H1 (cell line): ENCODE results near the gene MOV10L1. TPM values are rescaled to one million over a fixed set of nuclear protein-coding genes. Genes with fewer than 3 reads are reported as not detected.

Experiments used
- CTCF ChIA-PET: fragments of 300-600 bp; sonication (Branson Sonifier 250); formaldehyde crosslinking; loops from one replicate; lab custom pipeline; 2021; ENCODE audit not compliant: partially characterized antibody; lab: Charles Lee
- POLR2A ChIA-PET: fragments of 300-600 bp; sonication (Branson Sonifier 250); formaldehyde crosslinking; loops from one replicate; lab custom pipeline; 2021; ENCODE audit warnings: inconsistent platforms; ENCODE audit not compliant: partially characterized antibody; lab: Charles Lee
- DNase-seq, 2 experiments: peaks; one replicate each; pipeline versions ENCODE4 v3.0.0 to v3.0.0-alpha.2; 2010 to 2022; ENCODE audit warnings: low spot score in 2 of 2, low read depth in 1 of 2, mixed read lengths in 1 of 2
- FAIRE-seq: peaks from 2 replicates; lab custom pipeline; 2011; peaks lifted over from hg19 to GRCh38; lab: Jason Lieb, UNC
- H2AFZ ChIP-seq: 2 replicates; pipeline ENCODE4 v1.8.1; 2012; ENCODE audit warnings: low read length, inconsistent platforms
- H2AK5ac ChIP-seq: 2 replicates; pipeline ENCODE4 v1.6.1; 2013; ENCODE audit warnings: low read depth, low read length
- H2BK120ac ChIP-seq: replicated peaks from 2 replicates; pipeline ENCODE3; 2013; ENCODE audit warnings: low read depth, low read length, inconsistent platforms
- H2BK12ac ChIP-seq: 2 replicates; pipeline ENCODE4 v1.6.1; 2013; ENCODE audit warnings: low read depth, low read length
- H2BK15ac ChIP-seq: 2 replicates; pipeline ENCODE4 v1.6.1; 2013; ENCODE audit warnings: low read length
- H2BK20ac ChIP-seq: 2 replicates; pipeline ENCODE4 v1.6.1; 2013; ENCODE audit warnings: low read length
- H2BK5ac ChIP-seq: 2 replicates; pipeline ENCODE4 v1.6.1; 2013; ENCODE audit warnings: low read depth, low read length
- H3K14ac ChIP-seq: 2 replicates; pipeline ENCODE4 v1.6.1; 2013; ENCODE audit warnings: inconsistent platforms; ENCODE audit not compliant: insufficient read length
- H3K18ac ChIP-seq: 2 replicates; pipeline ENCODE4 v1.6.1; 2013; ENCODE audit warnings: low read length; ENCODE audit errors: extremely low read depth
- H3K23ac ChIP-seq: 2 replicates; pipeline ENCODE4 v1.6.1; 2013; ENCODE audit warnings: inconsistent platforms; ENCODE audit not compliant: insufficient read length
- H3K23me2 ChIP-seq: 2 replicates; pipeline ENCODE4 v1.6.1; 2013; ENCODE audit warnings: low read depth, low read length
- H3K27ac ChIP-seq: 2 replicates; pipeline ENCODE4 v1.6.1; 2011; ENCODE audit warnings: low read depth, low read length, inconsistent platforms
- H3K27me3 ChIP-seq, 4 experiments: replicated peaks in 1 of 4; 1 replicate in 1 of 4; 2 replicates in 3 of 4; pipeline versions ENCODE4 v1.6.1 to v1.8.1; 2011 to 2013; ENCODE audit warnings: low read length in 3 of 4, mild to moderate bottlenecking in 3 of 4, inconsistent platforms in 2 of 4, mixed read lengths in 2 of 4, moderate library complexity in 1 of 4; ENCODE audit not compliant: control insufficient read depth in 3 of 4, insufficient read depth in 3 of 4; ENCODE audit errors: extremely low read depth in 1 of 4
- H3K36me3 ChIP-seq, 4 experiments: 2 replicates each; pipeline versions ENCODE4 v1.6.1 to v1.8.1; 2011 to 2013; ENCODE audit warnings: mild to moderate bottlenecking in 4 of 4, low read length in 3 of 4, moderate library complexity in 2 of 4, control low read depth in 1 of 4, inconsistent platforms in 1 of 4; ENCODE audit not compliant: insufficient read depth in 4 of 4, control insufficient read depth in 2 of 4
- H3K4ac ChIP-seq: replicated peaks from 2 replicates; pipeline ENCODE3; 2013; ENCODE audit warnings: low read length, low read depth, mixed read lengths, inconsistent platforms; ENCODE audit not compliant: insufficient read length
- H3K4me1 ChIP-seq, 4 experiments: replicated peaks in 1 of 4; 1 replicate in 1 of 4; 2 replicates in 3 of 4; pipeline versions ENCODE4 v1.6.1 to v1.8.1; 2011 to 2013; ENCODE audit warnings: low read length in 3 of 4, inconsistent platforms in 2 of 4, mixed read lengths in 1 of 4; ENCODE audit not compliant: insufficient read depth in 4 of 4, control insufficient read depth in 3 of 4
- H3K4me2 ChIP-seq, 2 experiments: 2 replicates each; pipeline versions ENCODE4 v1.6.1 to v1.8.1; 2011 to 2013; ENCODE audit warnings: low read depth in 2 of 2, low read length in 2 of 2, control low read depth in 1 of 2, inconsistent platforms in 1 of 2, mild to moderate bottlenecking in 1 of 2; ENCODE audit not compliant: insufficient read depth in 1 of 2
- H3K4me3 ChIP-seq, 4 experiments: fragments of 200-600, 300-600 bp in 1 of 4; sonication (generic), shearing (Covaris generic), sonication (Bioruptor Twin) in 1 of 4; 2 replicates each; pipeline versions ENCODE4 v1.5.1 to v1.8.1; 2011 to 2016; ENCODE audit warnings: low read length in 4 of 4, low read depth in 3 of 4, control low read depth in 2 of 4, inconsistent platforms in 2 of 4, mild to moderate bottlenecking in 2 of 4, mixed read lengths in 1 of 4, moderate library complexity in 1 of 4; ENCODE audit not compliant: insufficient read depth in 2 of 4; ENCODE audit errors: extremely low read depth in 1 of 4
- H3K56ac ChIP-seq: replicated peaks from 2 replicates; pipeline ENCODE3; 2013; ENCODE audit warnings: low read depth, mild to moderate bottlenecking, mixed read lengths, low read length, inconsistent platforms; ENCODE audit not compliant: insufficient read length
- H3K79me1 ChIP-seq: 2 replicates; pipeline ENCODE4 v1.6.1; 2013; ENCODE audit warnings: low read depth, low read length, control low read depth
- H3K79me2 ChIP-seq, 2 experiments: 2 replicates each; pipeline versions ENCODE4 v1.6.1 to v1.8.1; 2012 to 2013; ENCODE audit warnings: low read length in 2 of 2, mild to moderate bottlenecking in 2 of 2, inconsistent platforms in 1 of 2; ENCODE audit not compliant: insufficient read depth in 2 of 2, control insufficient read depth in 1 of 2
- H3K9ac ChIP-seq, 4 experiments: replicated peaks in 1 of 4; 1 replicate in 1 of 4; 2 replicates in 3 of 4; pipeline versions ENCODE4 v1.6.1 to v1.8.1; 2011 to 2013; ENCODE audit warnings: low read depth in 3 of 4, low read length in 3 of 4, control low read depth in 2 of 4, mild to moderate bottlenecking in 2 of 4, moderate library complexity in 2 of 4, inconsistent platforms in 1 of 4; ENCODE audit errors: extremely low read depth in 1 of 4
- H3K9me3 ChIP-seq, 2 experiments: 2 replicates each; pipeline versions ENCODE4 v1.6.1 to v1.8.1; 2012 to 2013; ENCODE audit warnings: mild to moderate bottlenecking in 2 of 2, moderate library complexity in 2 of 2, control low read depth in 1 of 2, inconsistent platforms in 1 of 2, low read depth in 1 of 2, low read length in 1 of 2, mixed read lengths in 1 of 2; ENCODE audit not compliant: insufficient read depth in 2 of 2
- H4K20me1 ChIP-seq, 2 experiments: replicated peaks in 1 of 2; 2 replicates each; pipeline versions ENCODE3 to v1.8.1; 2011 to 2013; ENCODE audit warnings: inconsistent platforms in 2 of 2, low read length in 2 of 2, mild to moderate bottlenecking in 1 of 2; ENCODE audit not compliant: insufficient read depth in 2 of 2, control insufficient read depth in 1 of 2
- H4K5ac ChIP-seq: 2 replicates; pipeline ENCODE4 v1.6.1; 2013; ENCODE audit warnings: low read length, low read depth, mixed read lengths, inconsistent platforms; ENCODE audit not compliant: insufficient read length
- H4K8ac ChIP-seq: 2 replicates; pipeline ENCODE4 v1.8.0; 2013; ENCODE audit warnings: mild to moderate bottlenecking, moderate library complexity, low read length, inconsistent platforms; ENCODE audit not compliant: insufficient read depth; ENCODE audit errors: extremely low read depth
- H4K91ac ChIP-seq: replicated peaks from 2 replicates; pipeline ENCODE3; 2013; ENCODE audit warnings: low read length, mixed read lengths, inconsistent platforms; ENCODE audit not compliant: insufficient read length
- HDAC6 ChIP-seq: IDR thresholded peaks from one replicate; pipeline ENCODE4 v1.7.1; 2012; ENCODE audit warnings: low read depth, mild to moderate bottlenecking, inconsistent platforms, low read length, moderate library complexity
- KDM1A ChIP-seq: fragments of 200-600, 300-600 bp; sonication (generic); IDR thresholded peaks from 2 replicates; pipeline ENCODE4 v1.7.1; 2016; ENCODE audit warnings: mild to moderate bottlenecking, low read length, borderline replicate concordance
- POLR2A ChIP-seq, 2 experiments: IDR thresholded peaks; 1 replicate in 1 of 2; 2 replicates in 1 of 2; pipeline ENCODE4 v1.6.1; 2011; ENCODE audit warnings: low read depth in 2 of 2, low read length in 2 of 2, mild to moderate bottlenecking in 2 of 2; ENCODE audit errors: control extremely low read depth in 1 of 2
- WGBS, 2 experiments: shearing (Covaris generic) in 1 of 2; methylation state at CpG; one replicate each; pipeline versions ENCODE4 v1.1.6 to v1.1.7; 2013 to 2015; ENCODE audit warnings: low lambda C conversion rate in 2 of 2, mixed read lengths in 2 of 2, inconsistent platforms in 1 of 2, low coverage in 1 of 2, missing lambda C conversion rate in 1 of 2; ENCODE audit not compliant: insufficient replicate concordance in 2 of 2, insufficient coverage in 1 of 2, insufficient read length in 1 of 2; ENCODE audit errors: extremely low coverage in 1 of 2, missing lambda C conversion rate in 1 of 2; 5-methylcytosine and 5-hydroxymethylcytosine counted together
- polyA plus RNA-seq, 7 experiments: library from polyadenylated mRNA; depleted of rRNA in 3 of 7; stranded (reverse) in 5 of 7; unstranded in 2 of 7; fragments of >200 nt in 5 of 7; fragments of 200-250 nt in 2 of 7; gene quantifications; 1 replicate in 5 of 7; 2 replicates in 1 of 7; 4 replicates in 1 of 7; pipeline versions ENCODE4 v1.2.1 to v1.2.3, GENCODE V29; 2011 to 2013; ENCODE audit warnings: missing spikeins in 2 of 7, mixed read lengths in 2 of 7
- total RNA-seq: library from RNA; stranded (reverse); fragmentation: NEBNext Ultra II Directional; extraction: Animal tissue kit (Norgen Biotek cat#: 25700); gene quantifications from 2 replicates; pipeline ENCODE4 v1.2.1, GENCODE V29; 2021

Gene MOV10L1
- total and polyA plus RNA-seq, 2 of the 8 experiments (the other 6 are each of a cell fraction or from before 2014, with no cell fraction given): 0.32 TPM; not detected in 1

DNA sequence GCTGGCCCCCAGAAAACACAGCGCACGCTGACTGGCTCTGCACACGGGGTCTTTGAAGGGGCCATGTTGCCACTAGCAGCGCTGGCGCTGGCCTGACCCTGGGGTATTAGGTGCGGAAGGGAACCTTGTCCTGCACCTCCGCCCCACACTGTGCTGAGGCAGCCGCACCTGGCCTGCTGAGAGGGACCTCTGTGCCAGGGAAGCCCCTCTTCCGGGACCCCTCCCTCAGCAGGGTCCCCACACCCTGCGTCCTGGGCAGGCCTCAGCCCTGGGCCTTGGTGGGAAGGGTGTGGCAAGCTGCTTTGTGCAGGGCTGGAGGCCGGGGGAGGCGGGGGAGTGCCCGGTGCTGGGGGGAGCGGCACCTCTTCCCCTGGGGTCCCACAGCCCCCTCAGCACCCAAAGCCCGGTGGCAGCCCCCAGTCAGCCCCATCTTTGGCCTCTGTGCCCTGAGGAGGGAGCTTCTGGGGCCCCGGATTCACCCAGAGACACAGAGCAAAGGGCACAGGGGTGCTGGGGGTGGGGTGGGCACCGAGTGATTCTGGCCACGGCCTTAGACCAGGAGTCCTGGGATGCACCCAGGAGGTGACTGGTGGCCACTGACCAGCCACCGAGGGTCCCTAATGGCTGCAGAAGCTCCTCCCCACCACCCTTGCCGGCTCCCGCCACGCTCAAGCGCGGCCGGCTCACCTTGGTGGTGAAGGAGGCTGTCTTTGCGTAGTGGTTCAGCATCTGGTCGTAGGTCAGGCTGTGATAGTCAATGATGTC is 43.1 kb upstream of the MOV10L1 start:
- no peak overlapping the region for H2BK120ac ChIP-seq
- no peaks in the 10 kb centered on the region for H3K36me3 ChIP-seq
- H2AFZ ChIP-seq: no peak overlapping the region
- no peak overlapping the region for H3K9ac ChIP-seq
- no peak overlapping the region for H3K56ac ChIP-seq
- TF ChIP-seq POLR2A (IDR thresholded peaks at IDR 0.05; ENCODE audit: control extremely low read depth in 1 of 2, low read depth in 2 of 2, low read length in 2 of 2) (no peak), KDM1A (no peak), HDAC6 (no peak)
- TF ChIP-seq, all 59 proteins: peak for 0
- Histone ChIP-seq H3K9me3 (no peaks in the 10 kb centered on the region), H3K79me2 (no peaks in the 10 kb centered on the region), H3K79me1 (no peaks in the 10 kb centered on the region), H3K4me1 (no peaks in the 10 kb centered on the region; a peak in 1 of 7 replicates), H4K20me1 (no peaks in the 10 kb centered on the region), H4K91ac (no peak overlapping the region), H2BK15ac (no peak overlapping the region), H3K23ac (no peak overlapping the region), H4K8ac (peak overlapping the region; percentile 11; the same call in 1 of the 2 replicates), H3K4me3 (no peak overlapping the region), H3K14ac (no peak overlapping the region), H2AK5ac (no peak overlapping the region), H3K4me2 (no peak overlapping the region), H2BK20ac (no peak overlapping the region), H3K23me2 (no peaks in the 10 kb centered on the region), H2BK5ac (no peak overlapping the region), H3K4ac (no peak overlapping the region), H3K27ac (no peak overlapping the region), H4K5ac (no peak overlapping the region), H3K18ac (no peak overlapping the region), H3K27me3 (no peaks in the 10 kb centered on the region), H2BK12ac (no peak overlapping the region)
- DNase-seq (no peak), FAIRE-seq (no peak)
- POLR2A ChIA-PET: no interaction called here
- WGBS, 2 experiments: 94% methylated on average over 19 of the region's 27 CpGs; no CpG with 5 or more reads in 1 of the 2 experiments
- CTCF ChIA-PET: interaction anchor here (0.8 to 2.5 kb wide), 3 partner anchors 10 to 16 kb away, joined by 3 to 8 read pairs (median 3); no protein-coding TSS in a partner anchor
